Measurements from ENCODE around the gene ITPR2. TPM values are rescaled to one million over a fixed set of nuclear protein-coding genes. Genes with fewer than 3 reads are reported as not detected.
A peak's percentile ranks its signal among the peaks of the same experiment; 100 is the strongest.

The ITPR2 gene
- polyA plus RNA-seq, 1 of the 3 experiments (the other 2 are of a cell fraction), result 2.3 TPM

GRCh38 chr12:26749781-26750180 lies 83.2 kb downstream of the ITPR2 start (continued):
- TF ChIP-seq USF1 (IDR thresholded peaks at IDR 0.05; ENCODE audit: borderline replicate concordance, low read depth) (no peak), NFIC (IDR thresholded peaks at IDR 0.05; ENCODE audit: borderline replicate concordance) (no peak), USF2 (IDR thresholded peaks at IDR 0.05; ENCODE audit: borderline replicate concordance, low read depth, low read length) (no peak), RCOR1 (IDR thresholded peaks at IDR 0.05; ENCODE audit: low read length) (no peak), TAF1 (IDR thresholded peaks at IDR 0.05; ENCODE audit: borderline replicate concordance, low read depth, low read length) (no peak), JUND (IDR thresholded peaks at IDR 0.05) (no peak), YY1 (IDR thresholded peaks at IDR 0.05; ENCODE audit: low read depth) (no peak), RXRA (IDR thresholded peaks at IDR 0.05; ENCODE audit: borderline replicate concordance, low read depth) (no peak), RAD21 (IDR thresholded peaks at IDR 0.05; ENCODE audit: low read length) (no peak), NRF1 (IDR thresholded peaks at IDR 0.05; ENCODE audit: low read depth, low read length) (no peak)

DNA sequence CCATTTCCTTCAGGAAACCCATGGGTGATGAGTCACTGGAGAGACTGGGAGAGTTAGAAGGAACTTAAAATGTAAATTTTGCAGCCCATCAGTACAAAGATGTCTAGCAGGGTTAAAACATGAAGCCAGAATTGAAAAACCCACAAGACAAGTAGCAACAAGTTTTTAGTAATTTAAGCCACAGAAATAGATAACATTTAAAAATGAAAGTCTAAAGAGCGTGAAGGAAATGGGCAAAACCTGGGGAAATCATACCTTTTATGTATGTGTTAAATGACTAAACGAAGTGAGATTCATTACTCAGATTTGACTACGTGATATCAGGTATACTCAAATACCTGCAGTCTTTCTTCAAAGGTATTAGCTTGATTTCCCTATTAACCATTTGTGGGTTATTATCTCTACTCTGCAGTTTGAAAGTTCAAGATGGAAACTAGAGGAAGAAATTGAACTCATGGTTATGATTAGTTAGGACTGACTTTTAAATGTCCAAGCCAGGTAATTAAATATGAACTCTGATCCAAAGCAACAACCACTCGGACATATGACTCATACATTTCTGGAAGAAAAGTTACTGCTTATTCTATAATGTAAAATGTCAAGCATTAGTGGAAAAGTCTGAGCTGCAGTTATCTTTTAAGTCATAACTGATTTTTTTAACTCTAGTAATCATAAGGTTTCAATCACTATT lies 84.1 kb downstream of the ITPR2 start:
- H3K9me3 ChIP-seq, result no peaks in the 10 kb centered on the region
- WGBS (ENCODE audit: low lambda C conversion rate), result 56% methylated on average over 4 of the region's 4 CpGs
- H3F3A ChIP-seq (replicated peaks; ENCODE audit: insufficient read depth), result peaks cover 35% of the 10 kb centered on the region
- H2AFZ ChIP-seq (ENCODE audit: low read depth), result no peak overlapping the region; the same call in 1 of the 2 replicates
- H3K4me3 ChIP-seq (ENCODE audit: low read depth in 2 of 2, low read length in 1 of 2), result no peak overlapping the region; a peak in 1 of 4 replicates
- ChIA-PET CTCF (no interaction called here), POLR2A (no interaction called here)
- peak overlapping the region; percentile 32 for H3K4me2 ChIP-seq
- peaks cover 23 to 36% of the 10 kb centered on the region in 2 experiments for H3K4me1 ChIP-seq (ENCODE audit: control insufficient read depth in 1 of 2, insufficient read depth in 2 of 2, low read depth in 1 of 2, low read length in 1 of 2)
- H3K27ac ChIP-seq (ENCODE audit: low read depth in 2 of 2, low read length in 1 of 2), result peak overlapping the region; percentile 75 to 82
- H3K9ac ChIP-seq, result peak overlapping the region; percentile 2; the same call in 1 of the 2 replicates
- DNase-seq, result no peak
- H4K20me1 ChIP-seq (ENCODE audit: insufficient read depth), result no peaks in the 10 kb centered on the region
- no peaks in the 10 kb centered on the region for H3K36me3 ChIP-seq (replicated peaks in 1 of 2; ENCODE audit: control insufficient read depth in 1 of 2, insufficient read depth in 2 of 2, low read length in 1 of 2)
- no peaks in the 10 kb centered on the region for H3K27me3 ChIP-seq (ENCODE audit: insufficient read depth)
- no peaks in the 10 kb centered on the region for H3K9me2 ChIP-seq
- H3K79me2 ChIP-seq (ENCODE audit: insufficient read depth), result no peaks in the 10 kb centered on the region
- TF ChIP-seq SMC3 (IDR thresholded peaks at IDR 0.05; ENCODE audit: low read depth, low read length) (no peak), SIN3A (IDR thresholded peaks at IDR 0.05; ENCODE audit: borderline replicate concordance, low read depth, low read length) (no peak), NFIC (IDR thresholded peaks at IDR 0.05; ENCODE audit: borderline replicate concordance) (peak; percentile 51; the same call in 1 of the 2 replicates), TAF1 (IDR thresholded peaks at IDR 0.05; ENCODE audit: borderline replicate concordance, low read depth, low read length) (no peak), EP300 (IDR thresholded peaks at IDR 0.05; ENCODE audit: borderline replicate concordance in 1 of 2, low read depth in 1 of 2, low read length in 1 of 2) (peak; percentile 71 to 86; a peak in 3 of 4 replicates), ELF1 (IDR thresholded peaks at IDR 0.05) (no peak), RFX5 (IDR thresholded peaks at IDR 0.05; ENCODE audit: low read length) (no peak), GATA2 (CRISPR knock-in tag; IDR thresholded peaks at IDR 0.05) (no peak), CTCF (IDR thresholded peaks at IDR 0.05) (no peak), EZH2phosphoT487 (IDR thresholded peaks at IDR 0.05; ENCODE audit: borderline replicate concordance, low read depth) (no peak), GABPA (IDR thresholded peaks at IDR 0.05; ENCODE audit: low read depth) (no peak), NRF1 (IDR thresholded peaks at IDR 0.05; ENCODE audit: low read depth, low read length) (no peak), POLR2AphosphoS5 (IDR thresholded peaks at IDR 0.05; ENCODE audit: low read depth, low read length) (peak; percentile 86), RAD21 (IDR thresholded peaks at IDR 0.05; ENCODE audit: low read length) (no peak), YY1 (IDR thresholded peaks at IDR 0.05; ENCODE audit: low read depth) (no peak), MXI1 (IDR thresholded peaks at IDR 0.05; ENCODE audit: low read depth, low read length) (no peak), CHD2 (IDR thresholded peaks at IDR 0.05; ENCODE audit: low read length, partially characterized antibody) (no peak), FOXM1 (IDR thresholded peaks at IDR 0.05; ENCODE audit: low read depth) (peak; percentile 58), RCOR1 (IDR thresholded peaks at IDR 0.05; ENCODE audit: low read length) (no peak)
- TF ChIP-seq, protein P1, sequence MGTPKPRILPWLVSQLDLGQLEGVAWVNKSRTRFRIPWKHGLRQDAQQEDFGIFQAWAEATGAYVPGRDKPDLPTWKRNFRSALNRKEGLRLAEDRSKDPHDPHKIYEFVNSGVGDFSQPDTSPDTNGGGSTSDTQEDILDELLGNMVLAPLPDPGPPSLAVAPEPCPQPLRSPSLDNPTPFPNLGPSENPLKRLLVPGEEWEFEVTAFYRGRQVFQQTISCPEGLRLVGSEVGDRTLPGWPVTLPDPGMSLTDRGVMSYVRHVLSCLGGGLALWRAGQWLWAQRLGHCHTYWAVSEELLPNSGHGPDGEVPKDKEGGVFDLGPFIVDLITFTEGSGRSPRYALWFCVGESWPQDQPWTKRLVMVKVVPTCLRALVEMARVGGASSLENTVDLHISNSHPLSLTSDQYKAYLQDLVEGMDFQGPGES (IDR thresholded peaks at IDR 0.05; ENCODE audit: low read depth, low read length), result no peak
- TF ChIP-seq, protein P2, sequence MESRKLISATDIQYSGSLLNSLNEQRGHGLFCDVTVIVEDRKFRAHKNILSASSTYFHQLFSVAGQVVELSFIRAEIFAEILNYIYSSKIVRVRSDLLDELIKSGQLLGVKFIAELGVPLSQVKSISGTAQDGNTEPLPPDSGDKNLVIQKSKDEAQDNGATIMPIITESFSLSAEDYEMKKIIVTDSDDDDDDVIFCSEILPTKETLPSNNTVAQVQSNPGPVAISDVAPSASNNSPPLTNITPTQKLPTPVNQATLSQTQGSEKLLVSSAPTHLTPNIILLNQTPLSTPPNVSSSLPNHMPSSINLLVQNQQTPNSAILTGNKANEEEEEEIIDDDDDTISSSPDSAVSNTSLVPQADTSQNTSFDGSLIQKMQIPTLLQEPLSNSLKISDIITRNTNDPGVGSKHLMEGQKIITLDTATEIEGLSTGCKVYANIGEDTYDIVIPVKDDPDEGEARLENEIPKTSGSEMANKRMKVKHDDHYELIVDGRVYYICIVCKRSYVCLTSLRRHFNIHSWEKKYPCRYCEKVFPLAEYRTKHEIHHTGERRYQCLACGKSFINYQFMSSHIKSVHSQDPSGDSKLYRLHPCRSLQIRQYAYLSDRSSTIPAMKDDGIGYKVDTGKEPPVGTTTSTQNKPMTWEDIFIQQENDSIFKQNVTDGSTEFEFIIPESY (IDR thresholded peaks at IDR 0.05; ENCODE audit: borderline replicate concordance, low read depth), result 0 out of 2 replicates have a peak, but pooled peaks have one; percentile 15
